Measurements from ENCODE around the gene ARRDC5.

DNA sequence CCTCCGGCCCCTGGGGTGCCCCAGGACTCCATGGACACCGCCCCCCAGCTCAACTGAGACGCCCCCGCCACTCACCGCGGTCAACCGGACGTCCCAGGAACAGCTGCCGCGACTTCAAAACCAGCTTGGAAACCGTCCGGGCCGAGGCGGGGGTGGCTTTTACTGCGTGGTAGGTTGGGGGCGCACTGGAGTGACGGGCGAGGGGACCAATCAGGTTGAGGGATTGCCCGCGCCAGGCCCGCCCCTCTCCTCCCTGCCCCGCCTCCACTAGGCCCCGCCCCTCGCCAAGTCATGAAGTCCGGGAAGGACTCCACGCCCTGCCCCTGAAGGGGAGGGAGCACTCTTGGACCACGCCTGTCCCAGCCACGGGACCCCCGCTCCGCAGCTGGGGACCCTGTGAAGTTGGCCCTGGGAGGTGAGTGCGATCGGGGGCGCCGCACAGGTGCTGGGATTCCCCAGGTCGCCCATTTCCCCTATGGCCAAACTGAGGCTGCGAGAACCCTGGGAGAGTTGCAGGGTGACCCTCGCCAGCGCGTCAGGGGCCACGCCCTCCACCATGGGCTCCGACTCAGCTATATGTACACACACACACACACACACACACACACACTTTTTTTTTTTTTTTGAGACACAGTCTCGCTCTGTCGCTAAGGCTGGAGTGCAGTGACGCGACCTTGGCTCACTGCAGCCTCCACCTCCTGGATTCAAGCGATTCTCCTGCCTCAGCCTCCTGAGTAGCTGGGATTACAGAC lies 35.0 kb downstream of the ARRDC5 start, which contains the start of gene PLIN3:
- TF ChIP-seq CTCF (IDR thresholded peaks at IDR 0.05; ENCODE audit: borderline replicate concordance, extremely low read depth, low read length, poor library complexity, severe bottlenecking), result no peak
- TF ChIP-seq EZH2 (IDR thresholded peaks at IDR 0.05; ENCODE audit: borderline replicate concordance, low read depth, low read length, severe bottlenecking), result no peak
